Activated T-cell treated with anti-CD3 and anti-CD28 coated beads for 1 hour (primary cell): Measurements from ENCODE around the gene ETNK2.

Source experiments
- DNase-seq: peaks from one replicate; pipeline ENCODE4 v3.0.0-alpha.2; 2020; ENCODE audit warnings: low read depth

ETNK2 gene, protein sequence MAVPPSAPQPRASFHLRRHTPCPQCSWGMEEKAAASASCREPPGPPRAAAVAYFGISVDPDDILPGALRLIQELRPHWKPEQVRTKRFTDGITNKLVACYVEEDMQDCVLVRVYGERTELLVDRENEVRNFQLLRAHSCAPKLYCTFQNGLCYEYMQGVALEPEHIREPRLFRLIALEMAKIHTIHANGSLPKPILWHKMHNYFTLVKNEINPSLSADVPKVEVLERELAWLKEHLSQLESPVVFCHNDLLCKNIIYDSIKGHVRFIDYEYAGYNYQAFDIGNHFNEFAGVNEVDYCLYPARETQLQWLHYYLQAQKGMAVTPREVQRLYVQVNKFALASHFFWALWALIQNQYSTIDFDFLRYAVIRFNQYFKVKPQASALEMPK

DNA sequence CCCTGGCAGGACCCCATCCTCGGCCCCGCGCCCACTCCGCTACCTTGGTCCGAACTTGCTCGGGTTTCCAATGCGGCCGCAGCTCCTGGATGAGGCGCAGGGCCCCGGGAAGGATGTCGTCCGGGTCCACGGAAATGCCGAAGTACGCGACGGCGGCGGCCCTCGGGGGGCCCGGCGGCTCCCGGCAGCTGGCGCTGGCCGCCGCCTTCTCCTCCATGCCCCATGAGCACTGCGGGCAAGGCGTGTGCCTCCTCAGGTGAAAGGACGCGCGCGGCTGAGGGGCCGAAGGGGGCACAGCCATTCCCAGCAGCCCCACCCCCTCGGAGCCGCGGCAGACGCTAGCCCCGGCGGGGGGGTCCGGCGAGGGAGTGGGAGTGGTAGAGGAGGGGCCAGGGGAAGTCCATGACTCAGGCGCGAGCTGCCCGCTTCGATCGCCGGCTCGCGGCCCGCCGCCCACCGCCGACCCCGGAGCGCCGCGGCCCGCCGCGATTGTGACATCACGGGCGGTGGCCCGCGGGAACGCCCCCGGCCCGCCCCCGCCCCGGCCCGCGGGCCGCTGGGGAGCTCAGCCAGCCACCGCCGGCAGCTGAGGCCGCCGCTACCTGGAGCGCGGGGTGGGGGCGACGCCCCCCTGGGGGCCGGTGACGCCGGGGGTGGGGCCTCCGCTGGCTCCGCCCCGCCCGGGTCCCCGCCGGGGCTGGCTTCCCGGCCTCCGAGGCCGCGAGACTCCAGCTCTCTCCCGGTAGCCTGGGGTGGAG lies at the start of gene ETNK2:
ETNK2 (minus strand) TSS at position 493 of the 758 bp plus-strand sequence; CDS start at position 301, 192 bp downstream.
- DNase-seq: peak; percentile 34

DNA sequence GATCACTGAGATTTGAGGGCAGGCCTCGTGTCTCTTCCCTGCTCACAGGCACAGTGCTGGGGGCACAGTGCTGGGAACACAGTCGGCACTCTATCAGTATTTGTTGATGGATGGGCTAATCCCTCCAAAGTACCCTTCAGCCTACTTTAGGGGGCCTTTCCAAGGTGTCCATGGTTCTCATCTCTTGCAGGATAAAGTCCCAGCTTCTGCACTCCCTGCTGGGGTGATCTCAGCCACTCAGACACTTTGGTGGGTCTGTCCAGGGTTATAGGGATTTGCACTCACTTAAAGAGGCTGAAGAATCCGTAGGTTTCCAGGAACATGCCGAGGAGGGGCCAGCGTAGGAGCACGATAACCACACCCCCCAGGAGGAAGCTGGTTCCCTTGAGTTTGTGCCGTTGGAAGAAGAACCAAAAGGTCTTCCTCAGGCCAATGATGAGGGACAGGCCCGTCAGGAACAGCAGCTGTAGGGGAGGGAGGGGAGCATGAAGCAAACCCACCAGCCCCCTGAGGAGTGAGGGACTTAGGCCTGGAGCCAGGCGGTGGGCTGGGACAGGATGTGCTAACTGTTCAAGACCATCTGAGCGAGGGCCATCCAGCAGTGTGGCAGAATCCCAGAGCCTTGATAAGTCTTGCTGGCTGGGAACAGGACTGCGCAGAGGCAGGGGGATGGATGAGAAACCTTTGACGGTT lies 49.6 kb upstream of the ETNK2 start:
- DNase-seq: no peak

GRCh38 chr1:204199579-204199978 lies 47.7 kb upstream of the ETNK2 start:
- DNase-seq: no peak

GRCh38 chr1:204198348-204199340 lies 46.8 kb upstream of the ETNK2 start:
- DNase-seq: no peak

DNA sequence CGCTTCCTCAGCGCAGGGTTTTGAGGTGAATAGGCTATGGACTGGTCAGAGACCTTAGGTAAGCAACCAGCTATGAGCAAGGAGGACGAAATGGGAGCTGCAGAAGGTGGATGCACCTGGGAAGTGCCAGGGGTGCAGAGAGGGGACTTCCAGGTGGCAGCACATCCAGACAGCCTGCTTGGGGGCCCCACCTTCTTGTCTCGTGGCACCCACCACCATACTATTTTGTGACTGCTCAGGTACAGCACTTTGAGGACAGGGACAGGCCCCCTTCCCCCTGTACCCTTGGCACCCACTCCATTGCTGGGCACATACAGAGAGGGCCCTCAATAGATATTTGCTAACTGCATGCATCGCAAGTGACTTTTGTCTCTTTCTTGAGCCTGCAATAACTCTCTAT lies 45.2 kb upstream of the ETNK2 start:
- DNase-seq: no peak

DNA sequence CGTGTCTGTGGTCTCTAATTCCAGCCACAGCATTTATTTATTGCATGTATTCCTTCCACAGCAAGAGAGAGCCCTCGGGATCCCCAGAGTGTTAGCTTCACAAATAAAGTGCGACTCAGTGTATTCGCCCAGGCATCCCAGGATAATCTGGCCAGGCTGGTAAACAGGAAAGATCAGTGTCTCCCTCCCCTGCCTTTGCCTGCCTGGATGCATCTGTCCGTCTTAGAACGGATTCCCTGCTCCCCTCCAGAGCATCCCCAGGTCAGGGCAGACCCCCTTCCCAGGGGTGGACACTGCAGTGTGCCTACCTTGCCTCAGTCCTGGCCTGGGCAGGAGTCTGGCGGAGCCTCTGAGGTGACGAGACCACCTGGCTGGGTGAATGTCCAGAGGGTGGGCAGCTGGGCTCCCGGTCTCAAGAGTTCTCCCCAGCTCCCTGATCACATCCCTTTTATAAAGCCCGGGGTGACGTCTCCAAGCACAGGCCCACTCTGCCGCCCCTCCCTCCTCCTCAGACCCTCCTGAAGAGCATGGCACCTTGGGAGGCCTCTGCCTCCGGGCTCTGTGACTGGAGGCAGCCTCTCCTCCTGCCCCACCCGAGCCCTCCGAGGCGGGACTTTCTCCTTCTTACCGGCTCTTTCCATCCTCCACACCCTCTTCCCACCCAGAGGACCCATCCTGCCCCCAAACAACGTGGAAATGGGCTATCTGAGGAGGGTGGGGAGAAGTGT lies 44.4 kb upstream of the ETNK2 start, which contains the start of gene KISS1:
KISS1 (minus strand) TSS at position 424 of the 728 bp plus-strand sequence. CDS start 3,615 bp downstream, outside the sequence.
- DNase-seq: no peak

DNA sequence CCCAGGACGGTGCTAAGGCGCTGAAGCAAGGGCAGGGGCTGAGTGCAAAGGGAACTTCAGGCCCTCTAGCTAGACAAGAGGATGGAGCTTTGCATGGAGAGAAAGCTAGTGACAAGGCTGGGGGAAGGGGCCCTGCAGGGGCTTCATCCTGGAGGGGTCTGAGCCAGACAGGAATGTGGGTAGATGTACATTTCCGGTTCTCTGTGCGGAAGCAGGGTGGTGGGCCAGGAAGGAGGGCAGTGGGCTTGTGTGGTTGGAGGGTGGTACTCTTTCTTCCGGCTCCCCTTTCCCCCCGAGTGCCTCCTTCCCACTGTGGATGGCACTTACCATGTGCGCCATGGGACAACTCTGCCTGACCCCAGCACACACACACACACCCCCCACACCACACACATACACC lies 42.9 kb upstream of the ETNK2 start:
- DNase-seq: no peak

DNA sequence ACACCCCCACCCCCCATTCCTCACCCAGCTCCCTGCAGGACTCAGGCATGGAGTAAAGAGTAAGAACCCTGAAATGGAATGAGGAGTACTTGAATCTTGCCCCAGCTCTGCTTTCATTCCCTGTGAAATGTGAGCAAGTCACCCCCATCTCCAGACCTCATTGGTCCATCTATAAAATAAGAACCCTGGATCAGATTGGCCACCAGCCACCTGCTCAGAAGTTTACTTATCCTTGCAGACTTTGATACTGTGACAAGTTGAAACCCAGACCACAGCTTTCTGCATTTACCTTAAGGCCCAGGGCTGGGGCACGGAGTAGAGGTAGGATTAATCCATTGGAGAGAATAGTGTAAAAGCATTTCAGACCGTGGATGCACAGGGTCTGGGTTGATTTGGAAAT lies 42.2 kb upstream of the ETNK2 start:
- no peak for DNase-seq

DNA sequence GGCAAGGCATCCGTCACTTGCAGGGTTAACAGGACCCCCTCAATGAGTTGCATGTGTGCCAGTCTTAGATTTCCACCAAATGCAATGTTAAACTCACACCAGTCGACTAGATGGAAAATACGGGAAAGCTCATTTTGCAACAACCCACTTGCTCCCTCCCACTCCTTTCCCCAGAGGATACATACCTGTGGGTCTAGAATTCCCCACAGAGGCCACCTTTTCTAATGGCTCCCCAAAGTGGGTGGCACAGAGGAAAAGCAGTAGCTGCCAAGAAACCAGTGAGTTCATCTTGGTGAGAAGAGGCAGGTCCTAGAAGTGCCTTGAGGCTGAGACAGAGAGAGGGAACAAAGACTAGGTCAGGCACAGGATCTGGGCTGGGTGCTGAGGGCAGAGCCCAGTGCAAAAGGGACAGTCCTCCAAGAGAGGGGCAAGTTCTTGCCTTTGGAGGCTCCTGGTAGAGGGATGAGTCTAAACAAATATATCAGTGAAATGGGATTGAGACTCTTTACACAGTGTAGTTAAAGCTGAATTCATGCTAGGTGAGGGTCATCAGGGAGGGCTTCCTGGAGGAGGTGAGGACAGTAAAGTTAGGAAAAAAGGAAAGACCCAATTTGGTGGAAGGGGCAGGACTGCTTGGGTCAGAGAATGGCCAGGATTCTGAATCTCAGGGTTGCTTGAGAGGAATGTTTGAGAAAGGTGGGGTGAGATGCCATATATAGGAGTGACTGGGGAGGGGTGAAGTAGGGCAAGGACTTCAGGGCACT lies 40.9 kb upstream of the ETNK2 start:
- no peak for DNase-seq

GRCh38 chr1:204192046-204192445 lies 40.2 kb upstream of the ETNK2 start:
- DNase-seq: no peak

GRCh38 chr1:204191456-204191855 lies 39.6 kb upstream of the ETNK2 start:
- DNase-seq: no peak

GRCh38 chr1:204190212-204191211 lies 38.7 kb upstream of the ETNK2 start:
- DNase-seq: no peak

DNA sequence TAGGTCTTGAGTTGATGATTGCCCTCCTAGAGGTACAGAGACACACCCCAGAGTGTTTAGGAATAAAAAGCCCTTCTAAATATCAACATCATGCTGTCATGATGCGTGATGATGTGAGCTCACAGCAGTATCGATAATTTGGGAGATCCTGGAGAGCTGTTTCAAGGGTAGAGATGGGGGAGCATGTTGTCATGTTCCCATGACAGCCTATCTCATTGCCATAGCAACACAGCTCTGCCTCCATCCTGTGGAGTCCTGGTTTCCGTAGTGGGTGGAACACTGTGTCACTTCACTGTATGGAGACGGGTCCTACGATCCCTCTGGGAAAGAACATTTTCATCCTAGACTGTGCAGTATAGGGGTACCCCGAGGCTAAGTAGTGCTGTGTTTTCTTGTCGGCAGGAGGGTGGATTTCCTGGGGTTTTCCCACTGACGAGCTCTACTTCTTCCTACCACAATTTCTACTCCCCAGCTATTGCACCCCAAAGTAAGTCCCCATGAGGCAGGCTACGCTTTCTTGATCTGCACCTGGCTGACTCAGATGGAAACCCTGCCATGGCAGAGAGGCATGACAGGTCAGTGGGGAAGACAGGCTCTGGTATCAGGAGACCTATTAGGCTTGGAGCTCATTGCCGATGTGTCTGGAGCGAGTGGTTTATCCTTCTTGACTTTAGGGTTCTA lies 37.3 kb upstream of the ETNK2 start:
- no peak for DNase-seq

DNA sequence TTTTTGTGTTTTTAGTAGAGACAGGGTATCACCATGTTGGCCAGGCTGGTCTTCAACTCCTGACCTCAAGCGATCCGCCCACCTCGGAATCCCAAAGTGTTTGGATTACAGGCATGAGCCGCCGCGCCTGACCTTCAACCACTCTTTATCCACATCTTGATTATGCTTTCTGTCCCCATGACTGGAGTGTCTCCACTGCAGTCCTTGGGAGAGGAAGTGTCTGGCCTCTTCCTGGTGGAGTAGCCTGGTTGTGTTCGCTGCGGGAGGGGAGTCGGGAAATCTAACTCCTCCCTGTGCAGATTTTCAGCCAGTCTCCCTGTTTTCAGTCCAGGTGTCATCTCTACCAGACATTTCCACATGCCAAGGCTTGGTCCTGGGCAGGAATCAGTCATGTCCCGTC lies 34.8 kb upstream of the ETNK2 start:
- no peak for DNase-seq

DNA sequence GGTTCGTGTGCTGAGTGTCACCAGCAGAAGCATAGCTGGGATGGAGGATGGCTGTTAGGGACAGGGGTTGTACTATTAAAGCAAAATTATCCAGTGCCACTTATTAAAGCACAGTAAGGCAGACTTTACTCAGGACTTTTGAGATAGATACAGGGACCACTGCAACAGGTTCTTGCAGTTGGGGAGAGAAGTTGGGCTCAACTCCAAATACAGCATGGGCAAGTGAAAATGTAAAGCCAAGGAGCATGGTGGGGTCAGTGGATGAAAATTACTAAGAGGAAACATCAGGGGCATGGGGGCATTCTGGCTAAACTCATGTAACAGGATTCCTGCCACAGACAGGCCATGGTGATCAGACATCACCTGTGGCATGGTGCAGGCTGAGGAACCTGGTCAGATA lies 29.3 kb upstream of the ETNK2 start:
- no peak for DNase-seq

- no peak for DNase-seq
These were observed 28.3 kb upstream of the ETNK2 start for GRCh38 chr1:204180133-204180532.

- DNase-seq: no peak
These were observed 26.8 kb upstream of the ETNK2 start for GRCh38 chr1:204178487-204179281.
